Ishikawa (cell line): Measurements from ENCODE around the gene ZDHHC1.

Source experiments
- CEBPB ChIP-seq: IDR thresholded peaks from 2 replicates; pipeline ENCODE4 v1.6.1; 2012
- CREB1 ChIP-seq: IDR thresholded peaks from 2 replicates; pipeline ENCODE4 v1.6.1; 2012; ENCODE audit warnings: low read depth
- EGR1 ChIP-seq: IDR thresholded peaks from 2 replicates; pipeline ENCODE4 v1.6.1; 2012
- EP300 ChIP-seq: IDR thresholded peaks from 2 replicates; pipeline ENCODE4 v1.6.1; 2012; ENCODE audit warnings: borderline replicate concordance
- FOXM1 ChIP-seq: IDR thresholded peaks from 2 replicates; pipeline ENCODE4 v1.6.1; 2012; ENCODE audit warnings: low read depth, borderline replicate concordance
- MAX ChIP-seq: IDR thresholded peaks from 2 replicates; pipeline ENCODE4 v1.6.1; 2012
- NFIC ChIP-seq: IDR thresholded peaks from 2 replicates; pipeline ENCODE4 v1.6.1; 2012
- RAD21 ChIP-seq: IDR thresholded peaks from 2 replicates; pipeline ENCODE4 v1.6.1; 2012; ENCODE audit warnings: low read depth
- TAF1 ChIP-seq: IDR thresholded peaks from 2 replicates; pipeline ENCODE4 v1.6.1; 2012; ENCODE audit warnings: low read depth, mild to moderate bottlenecking
- TCF12 ChIP-seq: IDR thresholded peaks from 2 replicates; pipeline ENCODE4 v1.6.1; 2012; ENCODE audit warnings: low read depth
- TEAD4 ChIP-seq: IDR thresholded peaks from 2 replicates; pipeline ENCODE4 v1.6.1; 2012
- YY1 ChIP-seq: IDR thresholded peaks from 2 replicates; pipeline ENCODE4 v1.6.1; 2012; ENCODE audit warnings: low read depth
- ZBTB7A ChIP-seq: IDR thresholded peaks from 2 replicates; pipeline ENCODE4 v1.6.1; 2012; ENCODE audit warnings: low read depth
- TF ChIP-seq, protein P1 (sequence below): IDR thresholded peaks from 2 replicates; pipeline ENCODE4 v1.6.1; 2012
- TF ChIP-seq, protein P2 (sequence below): IDR thresholded peaks from 2 replicates; pipeline ENCODE4 v1.6.1; 2012; ENCODE audit warnings: low read depth, mild to moderate bottlenecking

ZDHHC1 gene

GRCh38 chr16:67411339-67411738, 4.9 kb downstream of the ZDHHC1 start:
- TF ChIP-seq FOXM1 (no peak), YY1 (no peak), CEBPB (no peak), TAF1 (no peak), TEAD4 (no peak)
- TF ChIP-seq, protein P1, sequence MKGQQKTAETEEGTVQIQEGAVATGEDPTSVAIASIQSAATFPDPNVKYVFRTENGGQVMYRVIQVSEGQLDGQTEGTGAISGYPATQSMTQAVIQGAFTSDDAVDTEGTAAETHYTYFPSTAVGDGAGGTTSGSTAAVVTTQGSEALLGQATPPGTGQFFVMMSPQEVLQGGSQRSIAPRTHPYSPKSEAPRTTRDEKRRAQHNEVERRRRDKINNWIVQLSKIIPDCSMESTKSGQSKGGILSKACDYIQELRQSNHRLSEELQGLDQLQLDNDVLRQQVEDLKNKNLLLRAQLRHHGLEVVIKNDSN: no peak

- TF ChIP-seq, protein P1: no peak
Observed at GRCh38 chr16:67409631-67410030, 6.6 kb downstream of the ZDHHC1 start.

DNA sequence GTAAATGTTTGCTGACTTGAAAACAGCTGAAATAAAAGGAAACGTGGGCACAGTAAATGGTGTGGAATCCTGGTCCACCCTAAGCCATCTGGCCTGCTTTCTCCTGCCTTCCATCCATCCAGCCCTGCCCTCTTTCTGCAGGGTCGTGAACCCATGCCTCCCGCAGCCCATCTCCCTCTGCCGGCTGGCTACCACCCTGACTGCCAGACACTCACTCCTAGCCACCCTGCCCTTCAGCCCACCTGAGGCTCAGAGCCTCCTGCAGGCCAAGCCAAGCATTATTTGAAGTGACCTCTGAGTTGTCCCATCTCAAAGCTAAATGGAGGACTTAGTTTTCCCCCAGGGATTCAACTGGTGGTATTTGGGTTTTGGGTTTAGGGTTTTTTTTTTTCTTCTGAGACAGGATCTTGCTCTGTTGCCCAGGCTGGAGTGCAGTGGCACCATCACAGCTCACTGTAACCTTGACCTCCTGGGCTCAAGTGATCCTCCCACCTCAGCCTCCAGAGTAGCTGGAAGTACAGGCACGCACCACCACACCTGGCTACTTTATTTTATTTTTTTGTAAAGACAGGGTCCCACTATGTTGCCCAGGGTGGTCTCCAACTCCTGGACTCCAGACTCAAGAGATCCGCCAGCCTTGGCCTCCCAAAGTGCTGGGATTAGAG, 8.4 kb downstream of the ZDHHC1 start:
- TF ChIP-seq CREB1 (no peak), ZBTB7A (no peak), MAX (no peak), CEBPB (no peak), EP300 (no peak), RAD21 (no peak), TAF1 (no peak), EGR1 (no peak), TEAD4 (no peak), YY1 (no peak), TCF12 (no peak), NFIC (no peak), FOXM1 (no peak)
- TF ChIP-seq, protein P1: no peak
- TF ChIP-seq, protein P2, sequence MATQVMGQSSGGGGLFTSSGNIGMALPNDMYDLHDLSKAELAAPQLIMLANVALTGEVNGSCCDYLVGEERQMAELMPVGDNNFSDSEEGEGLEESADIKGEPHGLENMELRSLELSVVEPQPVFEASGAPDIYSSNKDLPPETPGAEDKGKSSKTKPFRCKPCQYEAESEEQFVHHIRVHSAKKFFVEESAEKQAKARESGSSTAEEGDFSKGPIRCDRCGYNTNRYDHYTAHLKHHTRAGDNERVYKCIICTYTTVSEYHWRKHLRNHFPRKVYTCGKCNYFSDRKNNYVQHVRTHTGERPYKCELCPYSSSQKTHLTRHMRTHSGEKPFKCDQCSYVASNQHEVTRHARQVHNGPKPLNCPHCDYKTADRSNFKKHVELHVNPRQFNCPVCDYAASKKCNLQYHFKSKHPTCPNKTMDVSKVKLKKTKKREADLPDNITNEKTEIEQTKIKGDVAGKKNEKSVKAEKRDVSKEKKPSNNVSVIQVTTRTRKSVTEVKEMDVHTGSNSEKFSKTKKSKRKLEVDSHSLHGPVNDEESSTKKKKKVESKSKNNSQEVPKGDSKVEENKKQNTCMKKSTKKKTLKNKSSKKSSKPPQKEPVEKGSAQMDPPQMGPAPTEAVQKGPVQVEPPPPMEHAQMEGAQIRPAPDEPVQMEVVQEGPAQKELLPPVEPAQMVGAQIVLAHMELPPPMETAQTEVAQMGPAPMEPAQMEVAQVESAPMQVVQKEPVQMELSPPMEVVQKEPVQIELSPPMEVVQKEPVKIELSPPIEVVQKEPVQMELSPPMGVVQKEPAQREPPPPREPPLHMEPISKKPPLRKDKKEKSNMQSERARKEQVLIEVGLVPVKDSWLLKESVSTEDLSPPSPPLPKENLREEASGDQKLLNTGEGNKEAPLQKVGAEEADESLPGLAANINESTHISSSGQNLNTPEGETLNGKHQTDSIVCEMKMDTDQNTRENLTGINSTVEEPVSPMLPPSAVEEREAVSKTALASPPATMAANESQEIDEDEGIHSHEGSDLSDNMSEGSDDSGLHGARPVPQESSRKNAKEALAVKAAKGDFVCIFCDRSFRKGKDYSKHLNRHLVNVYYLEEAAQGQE: no peak

DNA sequence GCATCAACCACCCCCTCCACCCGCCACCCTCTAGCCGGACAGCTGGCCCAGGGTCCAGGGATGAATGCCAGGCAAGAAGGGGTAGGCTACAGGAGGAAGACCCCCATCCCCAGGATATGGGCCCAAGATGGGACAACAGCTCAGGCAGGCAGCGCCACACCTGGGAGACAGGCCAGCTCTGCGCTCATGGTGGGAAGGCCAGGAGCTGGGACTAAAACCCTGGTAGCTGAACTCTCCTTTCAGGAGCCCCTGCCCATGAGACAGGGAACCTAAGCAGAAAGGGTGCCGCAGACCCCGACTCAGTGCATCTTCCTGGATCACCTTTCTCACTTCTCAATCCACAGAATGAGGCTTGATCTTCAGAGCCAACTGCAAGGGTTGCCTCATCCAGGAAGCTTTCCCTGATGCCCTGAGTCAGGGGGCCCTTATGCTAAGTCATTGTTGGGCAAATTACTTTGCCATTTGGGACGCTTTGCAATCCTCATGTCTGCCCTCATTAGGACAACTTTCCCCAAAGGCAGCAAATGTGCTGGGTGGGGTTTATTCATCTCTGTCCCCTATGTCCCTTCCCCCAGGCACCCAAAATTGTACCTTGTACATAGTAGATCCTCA, 9.0 kb downstream of the ZDHHC1 start:
- TF ChIP-seq EP300 (no peak), TAF1 (no peak), FOXM1 (no peak), NFIC (no peak), TCF12 (no peak), YY1 (no peak), EGR1 (no peak)
- TF ChIP-seq, protein P1: no peak

- TF ChIP-seq, protein P1: no peak
Observed at GRCh38 chr16:67406111-67406971, 9.9 kb downstream of the ZDHHC1 start.

DNA sequence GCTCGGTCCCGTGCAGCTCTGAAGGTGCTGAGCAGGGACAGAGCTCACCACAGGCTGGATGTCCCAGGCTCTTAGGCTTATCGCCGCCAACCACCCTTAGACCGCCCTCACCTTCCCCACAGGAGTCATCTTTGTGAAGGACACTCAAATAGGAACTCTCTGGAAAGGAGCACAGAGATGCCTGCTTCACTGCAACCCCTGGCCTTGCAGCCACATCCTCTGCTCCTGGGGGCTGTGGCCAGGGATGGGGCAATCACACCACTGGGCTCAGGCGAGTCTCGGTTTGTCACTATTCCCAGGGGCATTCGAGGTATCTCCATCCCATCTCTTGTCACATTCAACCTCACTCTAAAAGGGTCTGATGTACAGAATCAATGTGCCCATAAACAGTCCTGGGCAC, 10.9 kb downstream of the ZDHHC1 start:
- TF ChIP-seq, protein P1: no peak
- no peak for TF ChIP-seq EGR1
- TF ChIP-seq TEAD4: no peak
- no peak for TF ChIP-seq CEBPB
- TF ChIP-seq ZBTB7A: no peak
- no peak for TF ChIP-seq EP300
- no peak for TF ChIP-seq MAX
- TF ChIP-seq TAF1: no peak
- no peak for TF ChIP-seq FOXM1
- TF ChIP-seq RAD21: no peak
- TF ChIP-seq CREB1: no peak
- TF ChIP-seq NFIC: no peak
- no peak for TF ChIP-seq TCF12
- TF ChIP-seq, protein P2: no peak
- TF ChIP-seq YY1: no peak
